SU-DHL-6 (cell line): ENCODE measurements around the gene TTC22.

ENCODE experiments used
- H2AFZ ChIP-seq: fragments of 200-600 bp; sonication (generic); 2 replicates; pipeline ENCODE4 v1.6.1; 2014; ENCODE audit warnings: low read depth, mild to moderate bottlenecking, moderate library complexity, mixed read lengths, antibody characterized with exemption, low read length; ENCODE audit not compliant: severe bottlenecking
- H3F3A ChIP-seq: fragments of 200-600 bp; shearing (Covaris generic); 2 replicates; pipeline ENCODE4 v1.6.0; 2016; ENCODE audit warnings: antibody characterized with exemption, mild to moderate bottlenecking; ENCODE audit not compliant: insufficient read depth
- H3K27ac ChIP-seq: fragments of 200-600 bp; sonication (generic); 2 replicates; pipeline ENCODE4 v1.5.1; 2016; ENCODE audit warnings: low read depth, mild to moderate bottlenecking, low read length, moderate library complexity, mixed read lengths
- H3K27me3 ChIP-seq: fragments of 200-600 bp; sonication (generic), shearing (Covaris generic); 2 replicates; pipeline ENCODE4 v1.6.0; 2014; ENCODE audit warnings: mild to moderate bottlenecking, low read length
- H3K36me3 ChIP-seq: fragments of 200-600 bp; sonication (generic); 2 replicates; pipeline ENCODE4 v1.6.1; 2014; ENCODE audit warnings: mild to moderate bottlenecking, low read length, mixed read lengths
- H3K4me2 ChIP-seq: fragments of 300-600, 200-600 bp; shearing (Covaris generic), sonication (generic); 2 replicates; pipeline ENCODE4 v1.6.0; 2014; ENCODE audit warnings: low read length, low read depth, mild to moderate bottlenecking; ENCODE audit not compliant: poor library complexity, severe bottlenecking
- H3K4me3 ChIP-seq: fragments of 200-600 bp; sonication (generic); 2 replicates; pipeline ENCODE4 v1.5.1; 2014; ENCODE audit warnings: antibody characterized with exemption, low read length, mild to moderate bottlenecking, mixed read lengths; ENCODE audit not compliant: insufficient read depth, poor library complexity, severe bottlenecking
- H3K79me2 ChIP-seq: fragments of 200-600 bp; sonication (generic); 2 replicates; pipeline ENCODE4 v1.6.1; 2014; ENCODE audit warnings: mild to moderate bottlenecking, low read length, moderate library complexity; ENCODE audit not compliant: insufficient read depth
- H3K9ac ChIP-seq: fragments of 200-600 bp; sonication (generic); 2 replicates; pipeline ENCODE4 v1.7.0; 2014; ENCODE audit warnings: mild to moderate bottlenecking, low read length
- H3K9me2 ChIP-seq: fragments of 200-600 bp; sonication (generic); replicated peaks from 2 replicates; pipeline ENCODE4 v1.6.1; 2014; ENCODE audit warnings: low read length; ENCODE audit not compliant: insufficient read depth
- H3K9me3 ChIP-seq: fragments of 200-600 bp; sonication (generic); 2 replicates; pipeline ENCODE4 v1.6.1; 2014; ENCODE audit warnings: low read length, mixed read lengths; ENCODE audit not compliant: insufficient read depth
- H4K20me1 ChIP-seq: fragments of 200-600 bp; sonication (generic); 2 replicates; pipeline ENCODE4 v1.6.1; 2014; ENCODE audit warnings: low read depth, mild to moderate bottlenecking, antibody characterized with exemption, low read length, moderate library complexity, mixed read lengths
- CTCF ChIP-seq: fragments of 200-600 bp; sonication (generic); IDR thresholded peaks from one replicate; pipeline ENCODE4 v1.5.1; 2017; ENCODE audit warnings: antibody characterized with exemption, mild to moderate bottlenecking, low read length, moderate library complexity; ENCODE audit not compliant: insufficient read depth, poor library complexity, severe bottlenecking
- EZH2phosphoT487 ChIP-seq: fragments of 200-600 bp; sonication (generic), shearing (Covaris generic); conservative IDR thresholded peaks from 2 replicates; pipeline ENCODE4 v1.6.1; 2018; ENCODE audit warnings: mild to moderate bottlenecking, antibody characterized with exemption, low read length, moderate library complexity, mixed read lengths

The TTC22 gene

GRCh38 chr1:54823670-54824069 is 22.5 kb upstream of the TTC22 start:
- H2AFZ ChIP-seq, result no peak overlapping the region
- no peaks in the 10 kb centered on the region for H3F3A ChIP-seq
- H3K9me3 ChIP-seq, result no peaks in the 10 kb centered on the region; the same call in 1 of the 2 replicates
- H3K27ac ChIP-seq, result no peak overlapping the region
- H3K9ac ChIP-seq, result no peak overlapping the region
- H3K27me3 ChIP-seq, result no peaks in the 10 kb centered on the region
- H4K20me1 ChIP-seq, result no peaks in the 10 kb centered on the region
- no peaks in the 10 kb centered on the region for H3K9me2 ChIP-seq
- H3K36me3 ChIP-seq, result no peaks in the 10 kb centered on the region
- no peak overlapping the region for H3K4me2 ChIP-seq
- H3K79me2 ChIP-seq, result no peaks in the 10 kb centered on the region
- no peak overlapping the region for H3K4me3 ChIP-seq
- no peak for TF ChIP-seq CTCF
- TF ChIP-seq EZH2phosphoT487, result no peak

DNA sequence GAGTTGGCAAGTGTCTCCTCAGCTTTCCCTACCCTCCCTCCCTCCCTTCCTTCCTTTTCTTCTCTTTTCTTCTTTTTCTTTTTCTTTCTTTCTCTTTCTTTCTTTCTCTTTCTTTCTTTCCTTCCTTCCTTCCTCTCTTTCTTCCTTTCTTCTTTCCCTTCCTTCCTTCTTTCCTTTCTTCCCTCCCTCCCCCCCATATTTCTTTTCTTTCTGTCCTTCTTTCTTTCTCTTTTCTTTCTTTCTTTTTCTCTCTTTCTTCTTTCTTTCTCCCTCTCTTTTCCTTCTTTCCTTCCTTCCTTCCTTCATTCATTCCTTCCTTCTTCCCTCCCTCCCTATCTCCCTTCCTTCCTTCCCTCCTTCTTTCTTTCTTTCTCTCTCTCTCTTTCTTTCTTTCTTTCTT is 18.6 kb upstream of the TTC22 start:
- Histone ChIP-seq H3K27me3 (no peaks in the 10 kb centered on the region), H3K36me3 (no peaks in the 10 kb centered on the region), H3K4me2 (no peak overlapping the region), H3K9me2 (no peaks in the 10 kb centered on the region), H3K4me3 (no peak overlapping the region), H3K79me2 (no peaks in the 10 kb centered on the region), H3K9ac (no peak overlapping the region), H3K9me3 (no peaks in the 10 kb centered on the region), H4K20me1 (no peaks in the 10 kb centered on the region), H2AFZ (no peak overlapping the region), H3F3A (no peaks in the 10 kb centered on the region), H3K27ac (no peak overlapping the region)
- no peak for TF ChIP-seq CTCF
- TF ChIP-seq EZH2phosphoT487, result no peak

GRCh38 chr1:54819195-54819536 is 18.0 kb upstream of the TTC22 start:
- Histone ChIP-seq H4K20me1 (no peaks in the 10 kb centered on the region), H3K9me2 (no peaks in the 10 kb centered on the region), H3K9me3 (no peaks in the 10 kb centered on the region), H3F3A (no peaks in the 10 kb centered on the region), H3K4me2 (no peak overlapping the region), H3K27ac (no peak overlapping the region), H3K4me3 (no peak overlapping the region), H3K36me3 (no peaks in the 10 kb centered on the region), H3K9ac (no peak overlapping the region), H3K27me3 (no peaks in the 10 kb centered on the region), H3K79me2 (no peaks in the 10 kb centered on the region), H2AFZ (no peak overlapping the region)
- TF ChIP-seq CTCF (no peak), EZH2phosphoT487 (no peak)
